ENCODE data around the gene GPR139.

GPR139 gene

DNA sequence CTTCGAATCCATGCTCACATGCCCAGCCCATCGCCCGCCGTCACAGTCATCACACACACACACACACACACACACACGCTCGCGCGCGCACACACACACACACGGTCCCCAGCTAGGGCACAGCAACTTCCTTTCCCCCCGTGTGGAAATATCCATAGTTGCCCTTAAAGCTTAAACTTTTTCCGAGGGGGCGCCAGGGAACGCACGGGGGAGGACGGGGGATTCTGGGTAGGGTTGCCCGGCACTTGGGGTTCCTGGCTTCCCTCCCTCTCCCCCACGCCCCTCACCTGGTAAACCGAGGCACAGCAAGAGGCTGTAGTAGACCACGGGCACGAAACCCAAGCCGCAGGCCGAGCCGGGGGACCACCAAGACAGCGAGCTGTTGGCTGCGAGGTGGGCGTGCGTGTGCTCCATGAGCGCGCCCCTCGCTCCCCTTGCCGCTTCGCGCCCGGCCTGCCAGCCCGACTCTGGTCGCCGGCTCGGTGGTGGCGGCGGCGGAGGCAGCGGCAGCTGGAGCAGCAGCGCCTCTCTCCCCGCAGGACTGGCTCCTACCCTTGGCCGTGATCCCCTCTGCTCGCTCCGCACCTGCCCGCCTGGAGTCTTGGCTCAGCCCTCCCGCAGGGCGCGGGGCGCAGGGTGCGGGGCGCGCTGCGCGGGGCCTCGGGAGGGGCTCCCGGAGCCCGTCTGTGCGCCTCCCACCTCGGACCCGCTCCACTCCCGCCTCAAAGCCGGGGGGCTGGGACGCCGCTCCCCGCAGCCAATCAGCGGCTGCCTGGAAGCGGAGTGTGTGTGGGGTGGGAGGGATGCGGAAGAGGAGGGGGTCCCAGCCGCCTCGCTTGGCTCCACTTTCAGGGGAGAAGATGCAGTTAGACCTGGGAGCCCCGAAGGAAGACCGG, at the start of gene GPR139:
TSS of gene GPR139 (minus strand) at position 688 of the 896 bp plus-strand sequence. CDS start at position 414, 274 bp downstream.
- no peak for DNase-seq

DNA sequence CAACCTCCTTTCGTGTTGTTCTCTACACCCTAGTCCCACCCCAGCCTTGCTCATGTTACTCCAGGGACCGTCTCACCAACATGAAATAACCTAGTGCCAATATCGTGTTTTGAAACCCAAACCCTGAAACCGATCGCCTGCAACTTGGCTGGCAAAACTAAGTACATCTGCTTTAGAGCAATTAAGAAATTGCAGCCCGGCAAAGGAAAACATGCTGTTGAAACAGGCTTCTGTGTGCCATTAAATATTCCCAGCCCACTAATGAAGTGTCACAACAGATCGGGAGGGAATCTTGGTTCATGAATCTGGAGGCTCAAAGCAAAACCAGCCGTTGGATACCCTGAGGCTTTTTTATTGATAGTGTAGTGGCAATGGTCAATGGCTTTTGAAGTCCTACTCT, 48.3 kb upstream of the GPR139 start:
- no peak for DNase-seq

DNA sequence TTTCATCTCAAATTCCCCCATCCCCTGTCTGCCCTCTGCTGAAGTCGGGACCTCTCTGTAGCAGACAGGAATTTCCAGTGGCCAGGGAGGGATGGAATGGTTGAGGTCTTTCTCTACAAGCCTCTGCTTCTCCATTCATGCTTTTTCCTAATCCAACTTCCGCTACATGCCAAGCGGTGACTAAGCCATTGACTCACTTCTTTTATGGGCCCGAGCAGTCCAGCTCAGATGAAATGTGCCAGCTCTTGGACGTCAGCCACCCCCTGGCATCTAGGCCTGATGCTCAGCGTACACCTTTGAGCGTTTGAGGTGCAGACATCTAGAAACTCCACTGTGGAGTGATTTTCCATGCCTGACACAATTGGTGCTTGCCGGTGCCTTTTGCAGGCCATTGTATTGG, 40.7 kb upstream of the GPR139 start:
- no peak for DNase-seq

DNA sequence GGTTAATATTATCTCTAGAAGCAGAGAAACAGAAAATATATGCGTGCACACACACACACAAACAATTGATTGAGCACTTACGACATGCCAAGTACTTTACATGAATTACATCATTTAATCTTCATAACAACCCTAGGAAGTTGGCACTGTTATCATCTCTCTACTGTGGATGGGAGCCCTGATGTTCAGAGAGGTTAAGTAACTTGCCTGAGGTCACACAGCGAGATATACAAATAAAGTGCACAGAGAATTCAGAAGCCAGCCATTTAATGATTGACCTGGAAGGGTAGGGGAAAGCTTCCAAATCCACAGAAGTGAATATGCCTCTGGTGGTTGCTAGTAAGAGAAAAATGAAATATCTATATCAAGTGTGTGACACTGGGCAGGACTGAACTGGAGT, 37.5 kb upstream of the GPR139 start:
- DNase-seq, result no peak

DNA sequence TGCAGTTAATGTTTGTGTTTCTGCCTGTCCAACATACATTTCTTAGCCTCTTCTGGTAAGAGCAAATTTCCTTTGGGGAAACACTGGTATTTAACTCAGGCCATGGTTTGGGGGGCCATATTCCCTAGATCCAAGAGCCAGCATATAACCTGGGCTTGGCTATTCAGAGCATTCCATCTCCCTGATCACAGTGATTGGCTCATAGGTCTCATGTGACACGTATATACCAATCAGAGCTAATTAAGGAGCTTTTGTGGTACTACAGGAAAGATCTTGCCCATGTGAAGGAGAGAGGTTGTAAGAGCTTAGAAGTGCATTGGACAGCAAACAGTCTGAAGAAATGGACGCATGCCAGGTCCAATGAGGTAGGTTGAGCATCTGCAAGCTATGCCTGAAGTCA, 33.4 kb upstream of the GPR139 start:
- DNase-seq, result no peak

DNA sequence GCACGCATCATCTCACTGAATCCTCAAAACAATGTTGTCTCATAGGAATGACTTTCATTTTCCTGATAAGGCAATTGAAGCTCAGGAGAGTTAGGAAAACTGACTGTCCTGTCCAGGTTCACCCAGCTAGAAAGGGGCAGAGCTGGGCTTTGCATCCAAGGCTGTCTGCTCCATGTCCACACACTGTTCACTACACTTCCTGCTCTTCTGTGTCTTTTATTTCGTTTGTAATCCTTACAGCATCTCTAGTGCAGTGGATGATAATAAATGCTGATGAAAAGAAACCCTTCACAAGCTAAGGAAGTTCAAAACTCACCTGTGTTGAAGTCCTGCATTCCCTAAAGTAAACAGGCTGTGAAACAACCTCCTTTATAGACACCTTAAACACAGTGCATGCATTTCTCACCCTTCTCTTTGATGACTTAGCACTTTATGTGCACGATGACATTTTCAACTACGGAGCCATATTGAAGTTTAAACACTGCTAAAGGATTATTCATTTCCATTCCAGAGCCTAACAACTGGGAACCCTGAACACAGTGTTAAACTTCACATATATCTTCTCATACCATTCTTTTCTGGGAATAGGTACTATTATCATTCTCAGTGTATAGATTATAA, 31.0 kb upstream of the GPR139 start:
- no peak for DNase-seq

DNA sequence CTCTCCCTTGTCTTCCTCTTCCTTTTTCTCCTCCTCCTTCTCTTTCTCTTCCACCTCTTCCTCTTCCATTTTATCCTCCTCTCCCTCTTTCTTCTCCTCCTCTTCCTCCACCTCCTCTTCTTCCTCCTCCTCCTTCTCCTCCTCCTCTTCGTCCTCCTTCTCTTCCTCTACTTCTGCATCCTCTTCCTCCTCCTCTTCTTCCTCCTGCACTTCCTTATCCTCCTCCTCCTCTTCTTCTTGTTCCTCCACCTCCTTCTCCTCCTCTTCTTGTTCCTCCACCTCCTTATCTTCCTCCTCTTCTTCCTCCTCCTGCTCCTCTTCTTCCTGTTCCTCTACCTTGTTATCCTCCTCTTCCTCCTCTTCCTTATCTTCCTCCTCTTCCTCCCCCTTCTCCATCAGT, 28.8 kb upstream of the GPR139 start:
- DNase-seq, result no peak

DNA sequence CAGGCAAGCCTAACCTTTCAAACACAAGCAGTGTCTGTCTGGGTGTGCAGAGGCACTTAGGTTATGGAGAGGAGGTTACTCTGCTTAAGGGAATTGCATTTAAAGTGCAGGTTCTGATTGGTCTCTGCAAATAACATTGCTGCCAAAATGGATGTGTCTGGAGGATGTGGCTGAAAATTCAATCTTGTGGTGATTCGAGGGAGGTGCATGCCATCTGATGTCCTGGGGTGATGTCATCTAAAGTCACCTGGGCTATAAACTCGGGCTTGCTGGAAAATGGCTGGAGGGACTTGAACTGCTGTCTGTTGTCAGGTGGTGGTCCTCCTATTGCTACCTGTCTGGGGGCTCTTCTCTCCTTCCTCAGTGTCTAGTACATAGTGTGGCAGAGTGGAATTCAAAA, 28.3 kb upstream of the GPR139 start:
- no peak for DNase-seq

DNA sequence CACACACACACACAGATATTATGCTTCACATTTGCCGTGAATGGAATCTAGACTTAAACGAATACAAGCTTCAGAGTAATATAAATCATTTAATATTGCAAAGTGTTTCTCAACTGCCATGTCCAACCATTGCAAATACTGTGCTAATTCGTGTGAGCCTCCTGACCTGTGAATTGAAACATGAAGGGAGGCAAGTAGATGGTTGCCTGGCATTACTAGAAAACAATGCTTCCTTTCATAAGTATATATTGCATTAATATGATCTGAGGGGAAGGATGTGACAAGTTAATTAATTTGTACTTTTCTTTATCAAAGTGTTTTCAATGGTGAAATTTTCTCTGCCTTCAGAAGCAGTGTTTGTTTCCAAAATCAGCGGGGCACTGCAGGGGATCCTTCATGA, 25.7 kb upstream of the GPR139 start:
- no peak for DNase-seq

DNA sequence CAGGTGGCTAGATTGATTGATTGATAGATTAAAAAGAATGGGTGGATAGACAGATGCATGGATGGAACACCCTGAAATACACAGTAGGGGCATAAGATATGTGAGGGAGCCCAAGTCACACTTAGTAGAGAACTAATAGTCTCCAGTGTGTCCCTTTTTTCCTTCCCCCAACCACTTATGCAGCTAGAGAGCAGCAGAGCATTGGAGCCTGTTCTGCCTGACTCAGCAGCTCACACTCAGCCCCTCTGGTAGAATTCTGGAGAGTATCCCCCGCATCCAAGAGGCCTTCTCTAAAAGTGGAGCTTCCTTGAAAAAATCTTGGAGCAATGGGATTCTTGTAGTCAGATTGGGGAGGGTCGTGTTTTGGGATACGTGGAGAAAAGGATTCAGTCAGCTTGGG, 20.5 kb upstream of the GPR139 start:
- DNase-seq, result no peak

DNA sequence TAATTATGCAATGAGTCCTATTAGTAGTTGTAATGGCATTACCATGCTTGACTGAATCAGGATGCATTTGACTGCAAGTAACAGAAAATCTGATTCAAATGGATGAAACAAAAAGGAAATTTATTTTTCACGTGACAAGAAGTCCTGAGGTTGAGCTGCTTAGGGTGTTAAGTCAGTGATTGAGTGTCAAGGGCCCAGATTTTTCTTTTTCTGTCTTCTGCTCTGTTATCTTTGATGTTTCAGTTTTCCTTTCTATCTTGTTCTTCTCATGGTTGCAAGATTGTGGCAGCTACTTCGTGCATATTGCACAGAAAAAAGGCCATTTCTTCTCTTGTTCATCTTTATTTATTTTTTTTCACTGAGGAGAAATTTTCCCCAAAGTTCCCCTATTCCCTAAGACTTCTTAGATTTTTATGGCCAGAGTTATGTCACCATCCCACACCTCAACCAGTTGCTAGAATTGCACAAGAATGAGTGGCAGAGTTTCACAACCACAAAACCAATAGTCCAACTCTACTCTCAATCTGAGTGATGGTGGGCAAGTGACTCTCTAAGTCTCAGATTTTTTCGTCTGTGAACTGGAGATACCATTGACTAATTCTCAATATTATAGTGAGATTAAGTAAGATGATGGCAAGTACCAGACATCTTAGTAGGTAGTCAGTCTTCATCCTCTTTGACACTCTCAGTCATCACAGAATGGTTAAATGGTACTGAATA, 15.7 kb upstream of the GPR139 start:
- no peak for DNase-seq

DNA sequence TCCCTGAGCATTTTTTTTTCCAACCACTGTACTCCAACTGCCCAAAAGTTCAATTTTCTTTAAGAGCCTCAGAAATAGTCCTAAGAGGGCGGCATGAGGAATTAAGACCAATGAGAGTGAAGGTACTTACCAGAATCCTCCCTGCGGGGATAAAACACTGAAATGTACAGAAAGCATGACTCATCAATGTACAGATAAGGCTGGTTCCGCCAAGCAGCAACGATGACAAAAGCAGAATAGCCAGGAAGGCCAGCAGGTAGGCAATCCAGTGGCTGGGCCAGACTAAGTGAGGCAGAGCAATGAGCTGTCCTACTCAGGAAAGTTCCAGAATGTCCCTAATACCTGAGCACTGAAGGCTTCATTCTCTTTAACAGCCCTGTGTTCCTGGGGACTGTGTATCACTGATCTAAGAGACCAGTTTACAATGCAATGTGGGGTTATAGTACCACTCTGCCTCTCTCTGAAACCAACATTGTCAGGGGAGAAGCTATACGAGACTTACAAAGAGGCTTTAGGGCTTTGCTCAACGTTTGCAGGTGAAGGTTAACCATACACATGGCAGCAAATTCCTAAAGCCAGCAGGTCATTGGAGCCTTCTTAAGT, 11.0 kb upstream of the GPR139 start:
- no peak for DNase-seq

DNA sequence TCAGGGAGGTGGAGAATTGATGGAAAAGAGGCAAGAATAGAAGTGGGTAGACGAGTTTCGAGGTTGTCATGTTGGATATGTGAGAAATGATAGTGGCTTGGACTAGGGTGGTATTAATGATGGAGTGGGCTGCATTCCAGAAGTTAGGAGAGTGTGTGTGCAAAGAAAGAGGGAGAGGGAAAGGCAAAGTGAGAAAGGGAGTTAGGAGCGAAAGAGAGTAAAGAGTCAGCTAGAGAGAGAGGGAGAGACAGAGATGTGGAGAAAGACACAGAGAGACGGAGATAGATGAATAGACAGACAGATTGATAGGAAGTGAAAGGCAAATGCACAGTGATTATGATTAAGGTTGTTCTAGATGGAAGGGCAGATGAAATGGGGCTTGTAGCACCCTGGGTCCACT, 5.4 kb upstream of the GPR139 start:
- no peak for DNase-seq

DNA sequence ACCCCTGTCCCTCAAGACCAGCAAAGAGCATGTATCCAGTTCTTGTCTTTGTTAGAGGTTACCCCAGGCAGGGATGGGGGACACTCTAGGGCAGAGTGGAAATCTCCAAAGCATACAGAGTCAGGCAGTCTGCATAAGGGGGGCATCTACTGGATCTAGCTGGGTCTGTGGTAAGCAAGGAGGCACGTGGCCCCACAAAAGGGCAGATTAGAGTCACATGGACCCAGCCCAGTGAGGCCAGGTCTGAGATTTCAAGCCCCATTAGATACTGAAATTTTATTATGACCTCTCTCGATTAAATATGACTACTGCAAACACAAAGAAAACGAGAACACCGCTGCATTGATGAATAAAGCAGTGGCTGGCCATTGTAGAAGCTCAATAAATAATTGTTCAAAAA, 1.6 kb upstream of the GPR139 start:
- DNase-seq, result no peak

DNA sequence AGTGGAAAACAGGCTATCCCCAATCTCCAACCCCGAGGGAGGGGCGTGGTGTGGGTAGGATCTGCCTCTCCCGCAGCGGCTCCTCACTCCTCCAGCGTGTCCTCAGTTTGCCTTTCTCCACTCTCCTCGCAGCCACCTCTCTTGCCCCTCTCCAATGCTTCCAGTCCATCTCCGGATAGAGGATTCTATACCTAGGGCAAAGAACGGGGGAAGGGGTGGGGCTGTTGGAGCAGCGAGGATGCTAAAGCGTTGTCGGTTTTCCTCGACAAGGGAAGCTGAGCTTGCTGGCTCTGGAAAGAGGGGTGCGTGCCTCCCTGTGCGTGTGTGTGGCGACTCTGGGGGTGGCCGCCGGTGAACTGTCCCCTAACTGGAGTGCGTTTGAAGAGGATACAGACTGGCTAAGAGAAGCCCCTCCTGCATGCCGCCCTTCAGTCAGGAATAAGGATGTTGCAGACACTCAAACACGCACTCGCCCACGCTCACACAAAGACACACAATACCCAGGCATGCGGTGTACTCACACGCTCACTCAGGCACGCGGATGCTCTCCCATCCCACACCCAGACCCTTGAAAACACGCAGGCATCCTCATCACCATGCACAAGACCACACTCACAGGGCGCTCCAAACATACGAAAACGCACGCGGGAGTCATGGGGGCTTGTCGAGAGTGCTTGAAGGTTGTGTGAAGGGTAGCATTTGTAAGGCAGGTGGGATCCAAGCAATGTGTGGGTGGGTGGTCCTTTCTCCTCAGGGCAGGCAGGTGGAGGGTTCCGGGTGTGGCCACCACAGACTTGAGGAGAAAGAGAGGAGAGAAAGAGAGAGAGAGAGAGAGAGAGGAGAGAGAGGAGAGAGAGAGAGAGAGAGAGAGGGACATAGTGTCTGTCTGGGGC, 655 bp upstream of the GPR139 start:
- DNase-seq, result no peak

DNA sequence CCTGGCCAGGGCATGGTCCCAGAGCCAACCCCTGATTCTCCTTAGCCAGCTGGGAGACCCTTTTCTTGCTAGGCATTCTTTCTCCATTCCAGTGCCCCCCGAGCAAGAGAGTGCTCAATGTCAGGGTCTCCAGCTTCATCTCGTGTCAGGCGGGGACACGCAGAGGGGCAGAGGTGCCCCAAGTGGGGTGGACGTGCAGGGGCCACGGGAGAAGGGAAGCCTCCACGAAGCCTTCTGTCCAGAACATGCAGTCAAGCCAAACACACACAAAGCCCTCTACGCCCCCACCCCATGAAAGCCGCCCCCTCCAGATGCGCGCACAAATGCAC, 852 bp downstream of the GPR139 start:
- no peak for DNase-seq

DNA sequence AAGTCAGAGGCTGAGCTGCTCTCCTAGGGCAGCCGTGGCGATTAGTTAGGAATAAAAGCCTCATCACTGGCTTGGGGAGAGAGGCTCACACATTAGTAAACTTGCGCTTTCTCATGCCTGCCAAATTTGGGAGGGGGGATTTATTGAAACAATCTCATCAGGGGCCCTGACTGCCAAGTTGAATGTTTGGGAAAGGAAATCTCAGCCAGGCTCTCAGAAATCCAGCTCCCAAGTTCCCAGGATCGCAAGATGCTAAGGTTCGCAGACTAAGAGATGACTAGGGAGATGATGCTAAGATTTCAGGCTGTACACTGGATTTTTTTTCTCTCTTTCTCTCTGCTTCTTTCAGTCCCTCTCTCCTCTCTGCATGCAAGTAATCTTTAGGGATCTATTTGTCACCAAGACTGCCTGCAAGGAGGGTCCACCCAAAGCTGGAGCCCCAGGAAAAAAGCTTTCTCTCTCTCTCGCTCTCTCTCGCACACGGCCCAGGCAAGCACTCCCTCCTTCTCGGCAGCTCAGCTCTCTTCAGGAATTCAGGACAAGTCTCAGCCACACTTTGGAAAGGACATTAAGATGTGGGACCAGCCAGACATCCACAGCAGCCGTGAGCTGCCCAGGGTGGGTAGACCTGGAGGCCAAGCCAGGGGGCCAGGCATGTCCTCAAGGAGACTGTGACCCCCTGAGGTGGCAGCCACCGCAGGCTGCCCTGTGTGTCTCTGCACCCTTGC, 1.4 kb downstream of the GPR139 start:
- DNase-seq, result no peak

DNA sequence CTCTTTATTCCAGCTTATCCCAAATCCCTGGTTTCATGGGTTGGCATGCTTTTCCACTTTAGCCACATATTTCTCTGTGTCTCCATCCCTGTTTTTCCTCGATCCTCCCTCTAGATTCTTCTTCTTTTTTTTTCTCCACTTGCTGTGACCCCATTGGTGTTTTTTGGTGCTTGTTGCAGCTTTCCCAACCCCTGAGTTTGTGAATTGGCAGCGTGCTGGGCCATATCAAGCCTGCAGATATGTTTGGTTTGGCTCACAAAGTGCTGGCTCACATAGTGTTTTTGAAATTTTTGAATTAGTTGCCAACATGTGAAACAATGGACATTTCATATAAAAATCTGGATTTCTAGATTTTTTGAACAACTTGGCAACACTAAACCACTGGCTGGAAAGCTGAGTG, 8.8 kb downstream of the GPR139 start:
- no peak for DNase-seq

DNA sequence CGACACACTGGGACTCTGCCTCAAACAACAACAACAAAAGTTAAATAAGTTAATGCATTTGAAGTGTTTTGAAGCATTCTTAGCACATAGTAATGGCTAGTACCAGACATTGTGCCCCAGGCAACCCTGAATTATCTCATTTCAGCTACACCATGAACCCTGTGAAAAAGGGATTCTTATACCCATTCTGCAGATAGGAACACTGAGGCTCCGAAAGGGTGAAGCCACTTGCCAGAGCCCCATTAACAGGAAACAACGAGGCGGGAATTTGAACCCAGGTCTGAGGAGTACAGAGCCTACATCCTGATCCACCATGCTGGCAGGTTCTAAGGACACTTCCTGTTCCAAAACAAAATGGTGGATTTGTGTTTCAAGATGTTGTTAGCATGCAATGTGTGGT, 9.2 kb downstream of the GPR139 start:
- DNase-seq, result no peak

DNA sequence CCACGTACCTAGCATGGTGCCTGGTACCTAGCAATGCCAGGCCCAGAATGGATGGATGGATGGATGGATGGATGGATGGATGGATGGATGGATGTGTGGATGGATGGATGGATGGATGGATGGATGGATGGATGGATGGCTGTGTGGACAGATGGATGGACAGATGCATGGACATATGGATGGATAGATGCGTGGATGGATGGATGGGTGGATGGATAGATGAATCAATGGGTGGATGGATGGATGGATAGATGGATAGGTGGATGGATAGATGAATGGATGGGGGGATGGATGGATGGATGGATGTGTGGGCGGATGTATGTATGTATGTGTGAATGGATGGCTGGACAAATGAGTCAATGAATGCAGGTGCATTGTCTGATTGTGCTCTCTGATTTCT, 12.6 kb downstream of the GPR139 start:
- no peak for DNase-seq

DNA sequence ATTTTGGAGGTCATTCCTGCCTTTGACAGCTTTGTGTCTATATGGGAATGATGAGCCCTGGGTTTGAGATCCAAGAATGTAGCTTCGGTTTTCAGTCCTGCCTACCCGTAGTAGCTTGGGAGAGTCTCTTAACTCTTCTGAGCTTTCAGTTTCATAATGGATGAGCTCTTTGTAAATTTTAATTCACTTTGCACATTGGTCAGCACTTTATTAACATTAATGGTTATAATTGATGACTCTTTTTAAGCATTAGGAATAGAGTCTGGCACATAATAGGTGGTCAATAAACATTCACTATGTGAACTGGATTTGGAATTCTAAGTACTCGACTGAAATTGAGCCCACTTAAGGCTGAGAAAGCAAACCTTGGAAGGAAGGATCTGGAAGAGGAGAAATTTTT, 17.3 kb downstream of the GPR139 start:
- no peak for DNase-seq

DNA sequence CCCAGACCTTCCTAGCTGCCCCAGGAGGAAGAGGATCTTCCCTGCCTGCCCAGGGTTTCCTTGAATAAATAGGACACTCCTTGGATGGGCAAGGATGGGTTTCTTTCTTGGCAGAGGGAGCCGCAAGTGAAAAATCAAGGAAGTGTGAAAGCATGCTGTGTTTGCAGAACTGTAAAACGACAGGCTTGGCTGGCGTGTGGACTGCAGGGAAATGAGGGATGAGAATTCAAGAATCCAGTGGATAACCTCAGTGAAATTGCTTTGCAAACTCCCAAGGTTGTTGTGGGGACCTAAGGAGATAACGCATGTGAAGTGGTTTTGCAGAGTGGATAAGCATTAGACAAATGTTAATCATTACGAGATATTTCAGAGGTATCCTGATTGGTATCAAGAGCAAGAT, 20.4 kb downstream of the GPR139 start:
- DNase-seq, result no peak
